Bronchial epithelial cell (primary cell): Measurements from ENCODE around the gene PDZD2. TPM values are rescaled to one million over a fixed set of nuclear protein-coding genes. Genes with fewer than 3 reads are reported as not detected.

Experiments
- DNase-seq: peaks from one replicate; pipeline ENCODE4 v3.0.0-alpha.2; 2010; ENCODE audit warnings: low read depth
- FAIRE-seq: peaks from 2 replicates; lab custom pipeline; 2011; peaks lifted over from hg19 to GRCh38; lab: Jason Lieb, UNC
- H3K27me3 ChIP-seq: 2 replicates; pipeline ENCODE4 v1.5.1; 2011; ENCODE audit warnings: low read length; ENCODE audit not compliant: control insufficient read depth, insufficient read depth
- H3K36me3 ChIP-seq: 2 replicates; pipeline ENCODE4 v1.5.1; 2011; ENCODE audit warnings: low read length; ENCODE audit not compliant: control insufficient read depth, insufficient read depth
- H3K4me3 ChIP-seq: 2 replicates; pipeline ENCODE4 v1.5.1; 2011; ENCODE audit warnings: mild to moderate bottlenecking, low read depth, low read length, control low read depth
- CTCF ChIP-seq: IDR thresholded peaks from 2 replicates; pipeline ENCODE4 v1.5.1; 2011; ENCODE audit warnings: mild to moderate bottlenecking, moderate library complexity, low read length, control low read depth, inconsistent platforms; ENCODE audit not compliant: insufficient read depth, severe bottlenecking
- total RNA-seq: library from RNA; depleted of rRNA; stranded (reverse); fragments of >200 nt; gene quantifications from 2 replicates; pipeline ENCODE4 v1.2.1, GENCODE V29; 2014

The PDZD2 gene
- total RNA-seq, 1 donor from 2014 or later = 1.8 TPM

GRCh38 chr5:32102254-32102986, 463.5 kb downstream of the PDZD2 start:
- Histone ChIP-seq H3K4me3 (no peak overlapping the region), H3K27me3 (no peaks in the 10 kb centered on the region), H3K36me3 (peaks cover 22% of the 10 kb centered on the region)
- TF ChIP-seq CTCF = no peak
- no peak for FAIRE-seq
- no peak for DNase-seq

- no peak overlapping the region for H3K4me3 ChIP-seq
- no peak for DNase-seq
- H3K27me3 ChIP-seq = no peaks in the 10 kb centered on the region
- no peak for FAIRE-seq
- H3K36me3 ChIP-seq = peaks cover 23% of the 10 kb centered on the region
- TF ChIP-seq CTCF = no peak
These were observed 464.6 kb downstream of the PDZD2 start for GRCh38 chr5:32103521-32103920.

- Histone ChIP-seq H3K4me3 (no peak overlapping the region), H3K36me3 (peaks cover 20% of the 10 kb centered on the region), H3K27me3 (no peaks in the 10 kb centered on the region)
- no peak for TF ChIP-seq CTCF
- FAIRE-seq (no peak), DNase-seq (no peak)
These were observed 468.4 kb downstream of the PDZD2 start for GRCh38 chr5:32107291-32107690.

GRCh38 chr5:32108167-32108566, 469.2 kb downstream of the PDZD2 start:
- H3K27me3 ChIP-seq = no peaks in the 10 kb centered on the region
- no peak for TF ChIP-seq CTCF
- peaks cover 23% of the 10 kb centered on the region for H3K36me3 ChIP-seq
- DNase-seq (no peak), FAIRE-seq (no peak)
- no peak overlapping the region for H3K4me3 ChIP-seq

GRCh38 chr5:32109236-32109635, 470.3 kb downstream of the PDZD2 start:
- no peaks in the 10 kb centered on the region for H3K27me3 ChIP-seq
- FAIRE-seq (no peak), DNase-seq (no peak)
- H3K36me3 ChIP-seq = peaks cover 18% of the 10 kb centered on the region
- TF ChIP-seq CTCF = no peak
- no peak overlapping the region for H3K4me3 ChIP-seq

- DNase-seq (no peak), FAIRE-seq (no peak)
- Histone ChIP-seq H3K27me3 (no peaks in the 10 kb centered on the region), H3K36me3 (peaks cover 18% of the 10 kb centered on the region), H3K4me3 (no peak overlapping the region)
- no peak for TF ChIP-seq CTCF
These were observed 471.3 kb downstream of the PDZD2 start for GRCh38 chr5:32110111-32110696.
